GM12878 (cell line): ENCODE results near the gene KLHDC1. TPM values are rescaled to one million over a fixed set of nuclear protein-coding genes. Genes with fewer than 3 reads are reported as not detected.

ENCODE experiments used
- ATAC-seq: fragments of 200-7000 bp; cut with Tn5 transposase; 3 replicates; pipeline ENCODE4 v1.9.1; 2020; ENCODE audit warnings: mild to moderate bottlenecking, moderate library complexity
- BruUV-seq: library from RNA; stranded (reverse); fragments of 400-500 nt; replicated peaks from 2 replicates; lab custom pipeline; 2021; lab: Mats Ljungman, UMichigan
- CTCF ChIA-PET: fragments of 300-600 bp; sonication (Branson Sonifier 250); formaldehyde crosslinking; extraction: SDS; loops from one replicate; lab custom pipeline; 2021; ENCODE audit warnings: inconsistent platforms; lab: Yijun Ruan, JAX
- POLR2A ChIA-PET: fragments of 350-600 bp; formaldehyde crosslinking; extraction: SDS; loops from one replicate; lab custom pipeline; 2021; ENCODE audit warnings: inconsistent platforms; lab: Charles Lee
- RAD21 ChIA-PET: fragments of 300-600 bp; sonication (Branson Sonifier 250); formaldehyde crosslinking; loops from one replicate; lab custom pipeline; 2023; ENCODE audit warnings: antibody characterized with exemption; ENCODE audit not compliant: unreplicated experiment; lab: Charles Lee
- SMC1A ChIA-PET: fragments of 300-600 bp; sonication (Branson Sonifier 250); formaldehyde crosslinking; loops from one replicate; lab custom pipeline; 2023; ENCODE audit not compliant: unreplicated experiment, uncharacterized antibody; lab: Charles Lee
- DNase-seq: peaks from one replicate; pipeline ENCODE4 v3.0.0-alpha.2; 2011; ENCODE audit warnings: low read depth, low spot score
- FAIRE-seq: peaks from 3 replicates; lab custom pipeline; 2011; peaks lifted over from hg19 to GRCh38; lab: Jason Lieb, UNC
- H2AFZ ChIP-seq: 2 replicates; pipeline ENCODE4 v1.6.0; 2011; ENCODE audit warnings: low read depth, low read length, control low read depth; ENCODE audit not compliant: control insufficient read depth
- H3K27ac ChIP-seq: 2 replicates; pipeline ENCODE4 v1.5.1; 2011; ENCODE audit warnings: control low read depth; ENCODE audit not compliant: control insufficient read depth, insufficient read depth
- H3K27me3 ChIP-seq, 2 experiments: replicated peaks in 1 of 2; 2 replicates each; pipeline versions ENCODE4 v1.6.0 to v1.6.1; 2011; ENCODE audit warnings: low read length in 1 of 2; ENCODE audit not compliant: control insufficient read depth in 2 of 2, insufficient read depth in 2 of 2
- H3K36me3 ChIP-seq, 2 experiments: 2 replicates each; pipeline ENCODE4 v1.5.1; 2011; ENCODE audit warnings: low read length in 1 of 2; ENCODE audit not compliant: control insufficient read depth in 2 of 2, insufficient read depth in 2 of 2
- H3K4me1 ChIP-seq: 2 replicates; pipeline ENCODE4 v1.6.1; 2011; ENCODE audit warnings: mild to moderate bottlenecking, low read length, moderate library complexity, mixed read lengths; ENCODE audit not compliant: control insufficient read depth, insufficient read depth
- H3K4me2 ChIP-seq: 2 replicates; pipeline ENCODE4 v1.6.0; 2011; ENCODE audit warnings: control low read depth; ENCODE audit not compliant: control insufficient read depth, insufficient read depth
- H3K4me3 ChIP-seq: fragments of 200-600 bp; sonication (generic); 2 replicates; pipeline ENCODE4 v1.5.1; 2016
- H3K79me2 ChIP-seq: 2 replicates; pipeline ENCODE4 v1.6.0; 2011; ENCODE audit warnings: low read length; ENCODE audit not compliant: control insufficient read depth, insufficient read depth
- H3K9ac ChIP-seq: 2 replicates; pipeline ENCODE4 v1.8.0; 2011; ENCODE audit warnings: low read length, control low read depth, mixed read lengths; ENCODE audit not compliant: control insufficient read depth, insufficient read depth
- H3K9me3 ChIP-seq: replicated peaks from 3 replicates; pipeline ENCODE4 v1.5.1; 2011; ENCODE audit warnings: mild to moderate bottlenecking, low read length; ENCODE audit not compliant: control insufficient read depth, insufficient read depth
- H4K20me1 ChIP-seq: 2 replicates; pipeline ENCODE4 v1.6.0; 2011; ENCODE audit not compliant: control insufficient read depth, insufficient read depth
- CHD1 ChIP-seq: IDR thresholded peaks from 2 replicates; pipeline ENCODE4 v1.6.1; 2012; ENCODE audit warnings: low read depth, low read length, improper control_type of control experiment
- CREB1 ChIP-seq: IDR thresholded peaks from 2 replicates; pipeline ENCODE4 v1.6.1; 2012; ENCODE audit warnings: low read depth, mild to moderate bottlenecking, inconsistent platforms
- FOS ChIP-seq: IDR thresholded peaks from 3 replicates; pipeline ENCODE4 v1.6.1; 2011; ENCODE audit warnings: borderline replicate concordance; ENCODE audit not compliant: insufficient read length; ENCODE audit errors: extremely low read depth
- IKZF1 ChIP-seq: fragments of 450-650 bp; conservative IDR thresholded peaks from 2 replicates; pipeline ENCODE4 v1.6.1; 2017; ENCODE audit warnings: antibody characterized with exemption, mild to moderate bottlenecking
- IKZF2 ChIP-seq, 2 experiments: fragments of 450-650 bp; IDR thresholded peaks; 2 replicates each; pipeline ENCODE4 v1.6.1; 2017; ENCODE audit warnings: mild to moderate bottlenecking in 2 of 2, moderate library complexity in 2 of 2
- MAX ChIP-seq: IDR thresholded peaks from 2 replicates; pipeline ENCODE4 v1.6.1; 2012; ENCODE audit warnings: low read depth, low read length, improper control_type of control experiment
- NR2C2 ChIP-seq: IDR thresholded peaks from 2 replicates; pipeline ENCODE4 v1.6.1; 2011; ENCODE audit warnings: borderline replicate concordance, low read depth; ENCODE audit not compliant: control insufficient read depth, insufficient read length
- NRF1 ChIP-seq: conservative IDR thresholded peaks from 2 replicates; pipeline ENCODE4 v1.6.1; 2011; ENCODE audit warnings: mild to moderate bottlenecking, low read depth, low read length, improper control_type of control experiment
- RB1 ChIP-seq: fragments of 450-650 bp; formaldehyde crosslinking; IDR thresholded peaks from 2 replicates; pipeline ENCODE4 v1.6.1; 2017; ENCODE audit warnings: mild to moderate bottlenecking, borderline replicate concordance
- TARDBP ChIP-seq: IDR thresholded peaks from 2 replicates; pipeline ENCODE4 v1.6.1; 2016; ENCODE audit warnings: borderline replicate concordance
- WRNIP1 ChIP-seq: IDR thresholded peaks from 2 replicates; pipeline ENCODE4 v1.6.1; 2011; ENCODE audit warnings: low read depth, low read length, improper control_type of control experiment, borderline replicate concordance
- ZZZ3 ChIP-seq: IDR thresholded peaks from 2 replicates; pipeline ENCODE4 v1.6.1; 2011; ENCODE audit warnings: low read depth; ENCODE audit not compliant: control insufficient read depth, insufficient read length
- WGBS: methylation state at CpG from one replicate; pipeline ENCODE4 v1.1.6; 2016; ENCODE audit warnings: low lambda C conversion rate; ENCODE audit not compliant: insufficient replicate concordance, insufficient coverage; ENCODE audit errors: missing lambda C conversion rate; 5-methylcytosine and 5-hydroxymethylcytosine counted together
- in situ Hi-C: fragments of 300-500 bp; cut with MboI; formaldehyde crosslinking; loops from 9 replicates; pipeline ENCODE4 v1.14.3; 2018; ENCODE audit warnings: mixed read lengths
- intact Hi-C: fragments of 100-400 bp; cut with micrococcal nuclease; formaldehyde crosslinking; loops from one replicate; pipeline ENCODE4 v1.14.2; 2022; ENCODE audit not compliant: unreplicated experiment
- polyA plus RNA-seq, 11 experiments: library from polyadenylated mRNA; depleted of rRNA in 4 of 11; unstranded in 6 of 11; stranded (reverse) in 5 of 11; fragments of >200 nt; fragmentation: Nextera tagmentation in 4 of 11; fragmentation: Illumina TruSeq in 1 of 11; extraction: Ambion mirVana in 4 of 11; extraction: Trizol in 1 of 11; gene quantifications; 1 replicate in 1 of 11; 2 replicates in 10 of 11; pipeline versions ENCODE4 v1.2.1 to v1.2.3, GENCODE V29; 2011 to 2016; ENCODE audit warnings: inconsistent platforms in 2 of 11, missing spikeins in 2 of 11, low read depth in 1 of 11
- total RNA-seq, 4 experiments: library from RNA; depleted of rRNA in 3 of 4; stranded (reverse); fragments of >200 nt in 3 of 4; fragmentation: Illumina TruSeq in 1 of 4; extraction: Trizol in 1 of 4; gene quantifications; 2 replicates each; pipeline versions ENCODE4 v1.2.1 to v1.2.3, GENCODE V29; 2013 to 2021
- TF ChIP-seq, protein P1 (sequence below): IDR thresholded peaks from 2 replicates; pipeline ENCODE4 v1.6.1; 2012; ENCODE audit warnings: low read depth, low read length, improper control_type of control experiment
- TF ChIP-seq, protein P2 (sequence below): fragments of 450-650 bp; IDR thresholded peaks from 2 replicates; pipeline ENCODE4 v1.6.1; 2016; ENCODE audit warnings: mild to moderate bottlenecking

KLHDC1 gene
- total and polyA plus RNA-seq, 10 of the 15 experiments (the other 5 are each of a cell fraction or from before 2014, with no cell fraction given): 0.22 to 0.98 (median 0.55) TPM

- DNase-seq: no peak
- WGBS: 61% methylated on average over 5 of the region's 5 CpGs
- no peak overlapping the region for H3K27ac ChIP-seq
- no peaks in the 10 kb centered on the region for H3K79me2 ChIP-seq
- no peaks in the 10 kb centered on the region for H3K36me3 ChIP-seq
- H3K4me1 ChIP-seq: no peaks in the 10 kb centered on the region
- no peak overlapping the region for H3K9ac ChIP-seq
- no peak for FAIRE-seq
- BruUV-seq: no TSS peak
- SMC1A ChIA-PET: no interaction called here
- H2AFZ ChIP-seq: no peak overlapping the region
- ATAC-seq: no peak
- no peak overlapping the region for H3K4me3 ChIP-seq
- intact Hi-C loops (no loop called here), in situ Hi-C loops (loop anchor here (25.0 kb wide), 1 partner anchor 292 kb away; no protein-coding TSS in a partner anchor)
- TF ChIP-seq CREB1 (no peak), IKZF1 (no peak), TARDBP (no peak), MAX (no peak), FOS (no peak), IKZF2 (IDR thresholded peaks at IDR 0.05) (no peak), RB1 (no peak)
- no peaks in the 10 kb centered on the region for H3K9me3 ChIP-seq
- no peaks in the 10 kb centered on the region for H3K27me3 ChIP-seq
- no peak overlapping the region for H3K4me2 ChIP-seq
- H4K20me1 ChIP-seq: no peaks in the 10 kb centered on the region
- RAD21 ChIA-PET: no interaction called here
- CTCF ChIA-PET: no interaction called here
- POLR2A ChIA-PET: interaction anchor here (0.6 kb wide), 1 partner anchor 12 kb away, joined by 6 read pairs; no protein-coding TSS in a partner anchor
Observed at GRCh38 chr14:49754570-49755097, 61.7 kb downstream of the KLHDC1 start.

DNA sequence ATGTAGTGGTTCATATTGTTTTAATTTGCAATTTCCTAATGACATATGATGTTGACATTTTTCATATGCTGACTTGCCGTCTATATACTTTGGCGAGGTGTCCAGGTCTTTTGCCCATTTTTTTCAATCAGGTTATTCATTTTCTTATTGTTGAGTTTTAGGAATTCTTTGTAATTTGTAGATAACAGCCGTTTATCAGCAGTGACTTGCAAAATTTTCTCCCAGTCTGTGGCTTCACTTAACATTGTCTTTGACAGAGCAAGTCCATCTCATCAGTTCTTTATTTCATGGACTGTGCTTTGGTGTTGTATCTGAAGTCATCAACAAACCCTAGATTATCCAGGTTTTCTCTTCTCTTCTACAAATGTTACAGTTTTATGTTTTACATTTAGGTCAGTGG lies 62.5 kb downstream of the KLHDC1 start:
- H3K9me3 ChIP-seq: no peaks in the 10 kb centered on the region
- H3K4me1 ChIP-seq: no peaks in the 10 kb centered on the region
- no peaks in the 10 kb centered on the region for H3K79me2 ChIP-seq
- DNase-seq: no peak
- ChIA-PET RAD21 (no interaction called here), SMC1A (no interaction called here), CTCF (no interaction called here), POLR2A (no interaction called here)
- H3K27ac ChIP-seq: no peak overlapping the region
- H3K27me3 ChIP-seq: no peaks in the 10 kb centered on the region
- H4K20me1 ChIP-seq: no peaks in the 10 kb centered on the region
- FAIRE-seq: no peak
- WGBS: 50% methylated on average over 3 of the region's 3 CpGs
- no peak overlapping the region for H3K9ac ChIP-seq
- no peak for ATAC-seq
- TF ChIP-seq WRNIP1: no peak
- no peak for TF ChIP-seq CHD1
- TF ChIP-seq ZZZ3: no peak
- no peak for TF ChIP-seq NR2C2
- TF ChIP-seq, protein P1, sequence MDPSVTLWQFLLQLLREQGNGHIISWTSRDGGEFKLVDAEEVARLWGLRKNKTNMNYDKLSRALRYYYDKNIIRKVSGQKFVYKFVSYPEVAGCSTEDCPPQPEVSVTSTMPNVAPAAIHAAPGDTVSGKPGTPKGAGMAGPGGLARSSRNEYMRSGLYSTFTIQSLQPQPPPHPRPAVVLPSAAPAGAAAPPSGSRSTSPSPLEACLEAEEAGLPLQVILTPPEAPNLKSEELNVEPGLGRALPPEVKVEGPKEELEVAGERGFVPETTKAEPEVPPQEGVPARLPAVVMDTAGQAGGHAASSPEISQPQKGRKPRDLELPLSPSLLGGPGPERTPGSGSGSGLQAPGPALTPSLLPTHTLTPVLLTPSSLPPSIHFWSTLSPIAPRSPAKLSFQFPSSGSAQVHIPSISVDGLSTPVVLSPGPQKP: no peak
- TF ChIP-seq NRF1: no peak
- no peak for TF ChIP-seq IKZF2 (IDR thresholded peaks at IDR 0.05)
- TF ChIP-seq, protein P2, sequence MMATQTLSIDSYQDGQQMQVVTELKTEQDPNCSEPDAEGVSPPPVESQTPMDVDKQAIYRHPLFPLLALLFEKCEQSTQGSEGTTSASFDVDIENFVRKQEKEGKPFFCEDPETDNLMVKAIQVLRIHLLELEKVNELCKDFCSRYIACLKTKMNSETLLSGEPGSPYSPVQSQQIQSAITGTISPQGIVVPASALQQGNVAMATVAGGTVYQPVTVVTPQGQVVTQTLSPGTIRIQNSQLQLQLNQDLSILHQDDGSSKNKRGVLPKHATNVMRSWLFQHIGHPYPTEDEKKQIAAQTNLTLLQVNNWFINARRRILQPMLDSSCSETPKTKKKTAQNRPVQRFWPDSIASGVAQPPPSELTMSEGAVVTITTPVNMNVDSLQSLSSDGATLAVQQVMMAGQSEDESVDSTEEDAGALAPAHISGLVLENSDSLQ: no peak
- H2AFZ ChIP-seq: no peak overlapping the region
- BruUV-seq: no TSS peak
- intact Hi-C loops: no loop called here
- H3K36me3 ChIP-seq: no peaks in the 10 kb centered on the region
- in situ Hi-C loops: loop anchor here (25.0 kb wide), 1 partner anchor 293 kb away; no protein-coding TSS in a partner anchor
- H3K4me2 ChIP-seq: no peak overlapping the region
- no peak overlapping the region for H3K4me3 ChIP-seq
